Thyroid gland (tissue), 4 donors: Measurements from ENCODE around the gene RASL11B. TPM values are rescaled to one million over a fixed set of nuclear protein-coding genes. Genes with fewer than 3 reads are reported as not detected.
A peak's percentile ranks its signal among the peaks of the same experiment; 100 is the strongest.

ENCODE experiments used
- DNase-seq, 2 donors: peaks; one replicate each; pipeline ENCODE4 v3.0.0-alpha.2; 2019
- H3K27ac ChIP-seq, 3 donors: fragments of 200-600 bp; sonication (generic); 1 replicate in 2 of 3; 2 replicates in 1 of 3; pipeline ENCODE4 v1.5.1; 2016 to 2019; ENCODE audit warnings: mild to moderate bottlenecking in 1 of 3, moderate library complexity in 1 of 3
- H3K27me3 ChIP-seq: fragments of 200-600 bp; sonication (generic); one replicate; pipeline ENCODE4 v1.5.1; 2019
- H3K36me3 ChIP-seq, 2 donors: fragments of 200-600 bp; sonication (generic); one replicate each; pipeline ENCODE4 v1.5.1; 2016 to 2019
- H3K4me1 ChIP-seq, 2 donors: fragments of 200-600 bp; sonication (generic); one replicate each; pipeline ENCODE4 v1.5.1; 2017 to 2019
- H3K4me3 ChIP-seq, 3 donors: fragments of 200-600 bp; sonication (generic); replicated peaks in 1 of 3; 1 replicate in 2 of 3; 2 replicates in 1 of 3; pipeline ENCODE4 v1.5.1; 2016; ENCODE audit warnings: mild to moderate bottlenecking in 1 of 3
- H3K9me3 ChIP-seq: fragments of 200-600 bp; sonication (generic); one replicate; pipeline ENCODE4 v1.5.1; 2017
- CTCF ChIP-seq, 6 experiments: fragments of 200-600 bp in 3 of 6; fragments of 450-650 bp in 3 of 6; sonication (generic) in 3 of 6; IDR thresholded peaks; one replicate each; pipeline ENCODE4 v1.5.1; 2016 to 2019; ENCODE audit warnings: antibody characterized with exemption in 6 of 6, mild to moderate bottlenecking in 2 of 6, inconsistent platforms in 1 of 6, moderate library complexity in 1 of 6
- POLR2A ChIP-seq, 2 donors: fragments of 450-650 bp; IDR thresholded peaks; one replicate each; pipeline ENCODE4 v1.6.1; 2017; ENCODE audit warnings: antibody characterized with exemption in 2 of 2, mild to moderate bottlenecking in 2 of 2, moderate library complexity in 1 of 2
- WGBS, 2 donors: methylation state at CpG; one replicate each; pipeline ENCODE4 v1.1.5; 2017; 5-methylcytosine and 5-hydroxymethylcytosine counted together
- intact Hi-C: fragments of 100-400 bp; cut with DNase I; formaldehyde crosslinking; loops from one replicate; pipeline ENCODE4 v1.15.1; 2023
- total RNA-seq, 4 donors: library from RNA; depleted of rRNA; stranded (reverse); fragments of >200 nt; gene quantifications; one replicate each; pipeline ENCODE4 v1.2.3, GENCODE V29; 2016

Gene RASL11B
- total RNA-seq, 4 donors from 2014 or later: 0.45 to 3.6 (median 0.60) TPM

GRCh38 chr4:52873861-52874343 lies 11.8 kb downstream of the RASL11B start:
- H3K4me1 ChIP-seq: peaks cover 27 to 44% of the 10 kb centered on the region in 2 donors
- WGBS, 2 donors: 35 to 38% methylated on average over 10 of the region's 10 CpGs
- no peaks in the 10 kb centered on the region for H3K27me3 ChIP-seq
- H3K4me3 ChIP-seq: no peak overlapping the region
- TF ChIP-seq CTCF (IDR thresholded peaks at IDR 0.05) (no peak), POLR2A (IDR thresholded peaks at IDR 0.05) (no peak)
- peak overlapping the region; percentile 14 to 61 (median 18) for H3K27ac ChIP-seq
- H3K9me3 ChIP-seq: no peaks in the 10 kb centered on the region
- no peaks in the 10 kb centered on the region for H3K36me3 ChIP-seq
- peak; percentile 69 to 80 for DNase-seq
- intact Hi-C loops: no loop called here

GRCh38 chr4:52874948-52875347 lies 12.8 kb downstream of the RASL11B start:
- no peak for DNase-seq
- H3K4me3 ChIP-seq: no peak overlapping the region
- no peaks in the 10 kb centered on the region for H3K36me3 ChIP-seq
- H3K4me1 ChIP-seq: peaks cover 20 to 33% of the 10 kb centered on the region in 2 donors
- no peaks in the 10 kb centered on the region for H3K9me3 ChIP-seq
- intact Hi-C loops: no loop called here
- H3K27me3 ChIP-seq: no peaks in the 10 kb centered on the region
- TF ChIP-seq CTCF (IDR thresholded peaks at IDR 0.05) (no peak), POLR2A (IDR thresholded peaks at IDR 0.05) (no peak)
- no peak overlapping the region for H3K27ac ChIP-seq
- WGBS, 2 donors: 94 to 99% methylated on average over 5 of the region's 5 CpGs

- Histone ChIP-seq H3K36me3 (no peaks in the 10 kb centered on the region), H3K4me1 (peaks cover 20 to 26% of the 10 kb centered on the region in 2 donors), H3K9me3 (no peaks in the 10 kb centered on the region), H3K27me3 (no peaks in the 10 kb centered on the region), H3K4me3 (no peak overlapping the region), H3K27ac (no peak overlapping the region)
- DNase-seq: no peak
- TF ChIP-seq POLR2A (IDR thresholded peaks at IDR 0.05) (no peak), CTCF (IDR thresholded peaks at IDR 0.05) (no peak)
- intact Hi-C loops: no loop called here
- 87 to 90% methylated on average over 4 of the region's 4 CpGs for WGBS, 2 donors
Measured at GRCh38 chr4:52876069-52876468, 14.0 kb downstream of the RASL11B start.

GRCh38 chr4:52877036-52877435 lies 14.9 kb downstream of the RASL11B start:
- DNase-seq: peak; percentile 69 to 85
- H3K4me3 ChIP-seq: no peak overlapping the region
- H3K27ac ChIP-seq: peak overlapping the region in 2 of 3 donors; percentile 46 to 47
- peak in 1 of 2 donors; percentile 18 for TF ChIP-seq POLR2A (IDR thresholded peaks at IDR 0.05)
- TF ChIP-seq CTCF (IDR thresholded peaks at IDR 0.05): no peak
- no peaks in the 10 kb centered on the region for H3K27me3 ChIP-seq
- intact Hi-C loops: no loop called here
- no peaks in the 10 kb centered on the region for H3K9me3 ChIP-seq
- 27 to 78% methylated on average over 2 of the region's 2 CpGs for WGBS, 2 donors
- H3K4me1 ChIP-seq: peaks cover 20 to 26% of the 10 kb centered on the region in 2 donors
- no peaks in the 10 kb centered on the region for H3K36me3 ChIP-seq

GRCh38 chr4:52877694-52878093 lies 15.6 kb downstream of the RASL11B start:
- intact Hi-C loops: no loop called here
- TF ChIP-seq POLR2A (IDR thresholded peaks at IDR 0.05) (no peak), CTCF (IDR thresholded peaks at IDR 0.05) (no peak)
- 94 to 95% methylated on average over 6 of the region's 6 CpGs for WGBS, 2 donors
- no peak for DNase-seq
- peaks cover 20 to 26% of the 10 kb centered on the region in 2 donors for H3K4me1 ChIP-seq
- no peaks in the 10 kb centered on the region for H3K9me3 ChIP-seq
- H3K4me3 ChIP-seq: no peak overlapping the region
- H3K27me3 ChIP-seq: no peaks in the 10 kb centered on the region
- no peak overlapping the region for H3K27ac ChIP-seq
- H3K36me3 ChIP-seq: no peaks in the 10 kb centered on the region
